Measurements from ENCODE around the gene KCNQ5.
A peak's percentile ranks its signal among the peaks of the same experiment; 100 is the strongest.

The KCNQ5 gene

DNA sequence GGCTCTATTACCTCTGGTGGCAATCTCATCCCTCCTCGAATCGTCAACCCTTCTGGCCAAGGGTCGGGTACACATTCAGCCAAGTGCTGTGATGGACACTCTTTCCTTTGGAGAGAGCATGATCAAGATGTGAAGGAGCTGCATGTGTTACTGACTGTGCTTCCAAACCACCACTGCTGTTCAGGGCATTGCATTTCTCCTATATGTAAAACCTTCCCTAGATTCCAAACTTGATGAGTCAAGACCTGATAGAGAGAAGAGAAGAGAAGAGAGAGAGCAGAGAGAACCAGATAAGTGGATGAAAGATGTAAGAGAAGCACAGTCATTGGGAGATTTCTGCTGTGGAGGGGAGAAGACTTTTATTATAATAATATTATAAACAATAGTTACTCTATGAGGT lies 162.2 kb downstream of the KCNQ5 start:
- H3K9ac ChIP-seq (ENCODE audit: low read depth, low read length): no peak overlapping the region
- no peak overlapping the region for H3K4me3 ChIP-seq (ENCODE audit: low read length)
- no peak overlapping the region for H3K4me2 ChIP-seq (ENCODE audit: low read length)
- H3K9me3 ChIP-seq (replicated peaks; ENCODE audit: low read length): no peaks in the 10 kb centered on the region
- H3K4me1 ChIP-seq (ENCODE audit: control insufficient read depth, insufficient read depth, low read length): peaks cover 13% of the 10 kb centered on the region
- H3K36me3 ChIP-seq (ENCODE audit: insufficient read depth, low read length): no peaks in the 10 kb centered on the region
- no peaks in the 10 kb centered on the region for H3K27me3 ChIP-seq (ENCODE audit: control insufficient read depth, insufficient read depth, low read length)

DNA sequence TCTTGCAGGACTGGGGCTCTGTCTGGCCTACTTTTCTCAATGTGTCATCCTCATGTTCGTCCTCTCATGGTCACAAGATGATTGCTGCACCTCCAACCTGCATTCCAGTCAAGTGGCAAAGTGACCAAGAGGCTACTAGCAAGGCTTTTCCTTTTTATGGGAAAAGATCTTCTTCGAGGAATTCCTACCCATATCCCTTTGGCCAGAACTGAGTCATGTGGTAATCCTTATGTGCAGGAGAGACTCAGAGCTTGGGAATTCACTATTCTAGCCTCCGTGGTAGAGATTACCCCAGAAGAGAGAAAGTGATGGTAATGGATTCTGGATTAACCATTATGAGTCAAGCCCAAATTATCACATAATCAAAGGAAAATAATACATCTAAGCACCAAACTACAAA lies 162.7 kb downstream of the KCNQ5 start:
- no peaks in the 10 kb centered on the region for H3K36me3 ChIP-seq (ENCODE audit: insufficient read depth, low read length)
- no peak overlapping the region for H3K9ac ChIP-seq (ENCODE audit: low read depth, low read length)
- H3K4me3 ChIP-seq (ENCODE audit: low read length): no peak overlapping the region
- H3K4me2 ChIP-seq (ENCODE audit: low read length): no peak overlapping the region
- H3K27me3 ChIP-seq (ENCODE audit: control insufficient read depth, insufficient read depth, low read length): no peaks in the 10 kb centered on the region
- no peaks in the 10 kb centered on the region for H3K9me3 ChIP-seq (replicated peaks; ENCODE audit: low read length)
- H3K4me1 ChIP-seq (ENCODE audit: control insufficient read depth, insufficient read depth, low read length): peaks cover 13% of the 10 kb centered on the region

DNA sequence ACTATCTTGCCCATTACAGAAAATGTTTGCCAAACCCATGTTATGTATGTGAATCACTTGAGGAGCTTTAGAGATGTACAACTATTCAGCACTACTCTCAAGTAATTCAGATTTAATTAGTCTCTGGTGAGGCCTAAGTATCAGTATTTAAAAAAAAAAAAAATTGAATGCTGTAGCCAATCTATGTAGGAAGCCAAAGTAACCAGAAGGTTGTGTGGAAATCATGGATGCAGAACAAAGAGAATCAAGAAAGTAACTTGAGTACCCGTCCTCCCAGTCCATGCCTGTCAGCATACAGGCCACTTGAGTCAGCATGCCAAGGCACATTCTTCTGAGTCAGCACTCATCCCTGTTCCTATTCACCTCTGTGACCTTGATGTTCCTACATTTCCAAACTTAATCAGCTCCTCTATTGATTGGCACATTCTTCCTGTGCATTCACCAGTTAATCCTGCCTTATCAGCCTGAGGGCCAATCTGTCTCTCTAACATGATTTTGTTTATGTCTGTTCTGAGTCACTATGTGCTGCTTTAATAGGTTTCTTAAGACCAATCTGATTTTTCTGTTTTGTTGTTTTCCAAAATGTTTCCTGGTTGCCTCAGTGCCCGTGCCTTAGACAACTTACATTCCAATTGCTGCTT lies 165.6 kb downstream of the KCNQ5 start:
- no peaks in the 10 kb centered on the region for H3K36me3 ChIP-seq (ENCODE audit: insufficient read depth, low read length)
- H3K27me3 ChIP-seq (ENCODE audit: control insufficient read depth, insufficient read depth, low read length): no peaks in the 10 kb centered on the region
- H3K4me1 ChIP-seq (ENCODE audit: control insufficient read depth, insufficient read depth, low read length): peaks cover 13% of the 10 kb centered on the region
- H3K4me2 ChIP-seq (ENCODE audit: low read length): peak overlapping the region; percentile 5
- H3K9ac ChIP-seq (ENCODE audit: low read depth, low read length): no peak overlapping the region
- H3K9me3 ChIP-seq (replicated peaks; ENCODE audit: low read length): no peaks in the 10 kb centered on the region
- no peak overlapping the region for H3K4me3 ChIP-seq (ENCODE audit: low read length)

DNA sequence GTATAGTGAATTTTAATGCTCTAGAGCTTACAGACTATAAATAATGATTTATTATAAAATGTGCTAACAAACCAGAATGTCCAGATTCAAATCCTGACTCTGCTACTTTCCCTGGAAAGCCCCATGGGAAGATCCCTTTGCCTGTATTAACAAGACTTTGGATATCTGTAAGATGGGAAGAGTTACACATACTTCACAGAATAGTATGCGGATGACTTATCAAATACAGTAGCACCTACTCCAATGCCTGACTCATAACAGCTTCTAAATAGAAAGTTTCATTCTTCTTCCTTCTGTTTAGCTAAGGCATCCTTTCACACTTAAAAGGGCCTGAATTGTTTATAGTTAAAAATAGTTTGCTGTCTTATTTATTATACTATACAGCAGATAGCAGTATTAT lies 166.3 kb downstream of the KCNQ5 start:
- Histone ChIP-seq H3K4me2 (ENCODE audit: low read length) (peak overlapping the region; percentile 5), H3K9me3 (replicated peaks; ENCODE audit: low read length) (no peaks in the 10 kb centered on the region), H3K4me3 (ENCODE audit: low read length) (no peak overlapping the region), H3K9ac (ENCODE audit: low read depth, low read length) (no peak overlapping the region), H3K36me3 (ENCODE audit: insufficient read depth, low read length) (no peaks in the 10 kb centered on the region), H3K4me1 (ENCODE audit: control insufficient read depth, insufficient read depth, low read length) (peaks cover 13% of the 10 kb centered on the region), H3K27me3 (ENCODE audit: control insufficient read depth, insufficient read depth, low read length) (no peaks in the 10 kb centered on the region)

DNA sequence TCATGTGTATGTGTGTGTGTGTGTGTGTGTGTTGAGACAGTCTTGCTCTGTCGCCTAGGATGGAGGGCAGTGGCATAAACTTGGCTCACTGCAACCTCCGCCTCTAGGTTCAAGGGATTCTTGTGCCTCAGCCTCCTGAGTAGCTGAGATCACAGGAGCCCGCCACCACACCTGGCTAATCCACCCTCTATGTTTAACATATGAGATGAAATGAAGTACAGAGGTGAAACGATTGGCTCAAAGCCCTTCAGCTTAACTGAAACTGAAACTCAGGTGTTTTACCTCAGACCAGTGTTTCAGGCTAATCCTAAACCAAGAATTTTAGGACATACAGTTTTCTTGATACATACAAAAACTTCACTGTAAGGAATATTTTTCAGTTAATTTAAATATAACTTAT lies 167.3 kb downstream of the KCNQ5 start:
- Histone ChIP-seq H3K27me3 (ENCODE audit: control insufficient read depth, insufficient read depth, low read length) (no peaks in the 10 kb centered on the region), H3K36me3 (ENCODE audit: insufficient read depth, low read length) (no peaks in the 10 kb centered on the region), H3K9ac (ENCODE audit: low read depth, low read length) (no peak overlapping the region), H3K9me3 (replicated peaks; ENCODE audit: low read length) (no peaks in the 10 kb centered on the region), H3K4me3 (ENCODE audit: low read length) (no peak overlapping the region), H3K4me1 (ENCODE audit: control insufficient read depth, insufficient read depth, low read length) (peaks cover 13% of the 10 kb centered on the region), H3K4me2 (ENCODE audit: low read length) (no peak overlapping the region)

DNA sequence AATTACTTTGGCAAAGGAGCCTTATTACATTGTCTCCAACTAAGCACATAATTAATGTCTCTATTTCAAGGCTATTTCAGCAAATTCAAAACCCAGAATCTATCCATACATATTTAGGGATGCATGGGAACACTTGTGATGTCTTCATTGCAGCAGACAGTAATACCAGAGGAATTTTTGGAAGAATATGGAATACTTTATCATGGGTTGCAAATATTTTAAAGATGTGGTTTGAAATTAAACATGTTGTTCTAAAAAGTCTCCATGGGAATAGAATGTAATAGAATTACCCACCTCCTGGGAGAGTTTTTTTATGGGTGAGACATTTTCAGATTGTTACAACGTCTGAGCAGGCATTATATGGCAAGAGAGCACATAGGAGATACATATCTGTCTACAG lies 170.8 kb downstream of the KCNQ5 start:
- Histone ChIP-seq H3K36me3 (ENCODE audit: insufficient read depth, low read length) (no peaks in the 10 kb centered on the region), H3K9ac (ENCODE audit: low read depth, low read length) (no peak overlapping the region), H3K4me2 (ENCODE audit: low read length) (no peak overlapping the region), H3K9me3 (replicated peaks; ENCODE audit: low read length) (no peaks in the 10 kb centered on the region), H3K4me1 (ENCODE audit: control insufficient read depth, insufficient read depth, low read length) (peaks cover 6% of the 10 kb centered on the region), H3K4me3 (ENCODE audit: low read length) (no peak overlapping the region), H3K27me3 (ENCODE audit: control insufficient read depth, insufficient read depth, low read length) (no peaks in the 10 kb centered on the region)

DNA sequence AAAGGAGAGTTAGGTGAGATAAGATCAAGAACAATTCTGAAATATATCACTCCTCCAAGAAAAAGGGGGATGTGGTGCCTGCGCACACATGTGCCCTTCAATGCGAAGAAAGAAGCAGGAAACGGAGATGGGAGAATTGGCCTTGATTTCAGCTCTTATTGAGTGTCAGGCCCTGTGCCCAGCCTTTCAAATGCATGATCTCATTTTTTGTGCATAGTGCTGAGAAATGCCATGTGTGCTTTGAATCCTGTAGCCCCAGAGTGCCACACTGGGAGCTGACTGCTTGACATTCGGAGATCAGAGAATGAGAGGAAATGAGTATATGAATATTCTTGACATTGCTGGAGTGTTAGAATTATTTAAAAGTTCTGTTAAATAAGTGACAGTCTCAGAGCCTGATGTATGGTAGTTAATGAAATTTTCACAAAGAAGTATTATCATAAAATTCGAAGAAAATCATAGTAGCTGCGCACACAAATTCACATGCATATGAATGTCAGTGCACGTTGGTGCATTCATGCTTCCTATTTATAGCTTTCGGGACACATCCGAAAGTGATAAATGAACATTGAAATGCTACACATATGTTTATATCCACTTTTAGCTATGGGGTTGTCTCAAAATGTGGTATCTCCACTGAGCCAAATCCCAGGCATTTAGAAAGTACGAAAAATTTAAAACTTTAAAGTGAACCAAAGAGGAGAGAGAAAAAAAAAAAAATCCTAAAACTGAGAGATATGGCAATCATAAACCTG lies 172.0 kb downstream of the KCNQ5 start:
- Histone ChIP-seq H3K4me1 (ENCODE audit: control insufficient read depth, insufficient read depth, low read length) (peaks cover 7% of the 10 kb centered on the region), H3K27me3 (ENCODE audit: control insufficient read depth, insufficient read depth, low read length) (no peaks in the 10 kb centered on the region), H3K36me3 (ENCODE audit: insufficient read depth, low read length) (no peaks in the 10 kb centered on the region), H3K4me3 (ENCODE audit: low read length) (no peak overlapping the region), H3K9me3 (replicated peaks; ENCODE audit: low read length) (no peaks in the 10 kb centered on the region), H3K9ac (ENCODE audit: low read depth, low read length) (no peak overlapping the region), H3K4me2 (ENCODE audit: low read length) (no peak overlapping the region)

DNA sequence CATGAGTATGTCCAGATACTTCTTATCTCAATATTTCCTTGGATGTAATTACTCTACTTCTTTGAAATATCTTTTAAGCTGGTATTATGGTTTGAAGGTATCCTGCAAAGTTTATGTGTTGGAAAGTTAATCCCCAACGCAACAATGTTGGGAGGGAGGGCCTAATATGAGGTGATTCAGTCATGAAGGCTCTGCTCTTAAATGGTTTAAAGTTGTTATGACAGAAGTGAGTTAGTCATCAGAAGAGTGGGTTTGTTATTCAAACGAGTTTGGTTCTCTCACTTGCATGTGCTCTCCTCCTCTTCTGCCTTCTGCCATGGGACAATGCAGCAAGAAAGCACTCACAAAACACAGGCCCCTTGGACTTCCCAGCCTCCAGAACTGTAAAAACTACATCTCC lies 176.3 kb downstream of the KCNQ5 start:
- Histone ChIP-seq H3K36me3 (ENCODE audit: insufficient read depth, low read length) (no peaks in the 10 kb centered on the region), H3K4me2 (ENCODE audit: low read length) (no peak overlapping the region), H3K4me1 (ENCODE audit: control insufficient read depth, insufficient read depth, low read length) (peaks cover 7% of the 10 kb centered on the region), H3K27me3 (ENCODE audit: control insufficient read depth, insufficient read depth, low read length) (no peaks in the 10 kb centered on the region), H3K4me3 (ENCODE audit: low read length) (no peak overlapping the region), H3K9ac (ENCODE audit: low read depth, low read length) (no peak overlapping the region), H3K9me3 (replicated peaks; ENCODE audit: low read length) (no peaks in the 10 kb centered on the region)

DNA sequence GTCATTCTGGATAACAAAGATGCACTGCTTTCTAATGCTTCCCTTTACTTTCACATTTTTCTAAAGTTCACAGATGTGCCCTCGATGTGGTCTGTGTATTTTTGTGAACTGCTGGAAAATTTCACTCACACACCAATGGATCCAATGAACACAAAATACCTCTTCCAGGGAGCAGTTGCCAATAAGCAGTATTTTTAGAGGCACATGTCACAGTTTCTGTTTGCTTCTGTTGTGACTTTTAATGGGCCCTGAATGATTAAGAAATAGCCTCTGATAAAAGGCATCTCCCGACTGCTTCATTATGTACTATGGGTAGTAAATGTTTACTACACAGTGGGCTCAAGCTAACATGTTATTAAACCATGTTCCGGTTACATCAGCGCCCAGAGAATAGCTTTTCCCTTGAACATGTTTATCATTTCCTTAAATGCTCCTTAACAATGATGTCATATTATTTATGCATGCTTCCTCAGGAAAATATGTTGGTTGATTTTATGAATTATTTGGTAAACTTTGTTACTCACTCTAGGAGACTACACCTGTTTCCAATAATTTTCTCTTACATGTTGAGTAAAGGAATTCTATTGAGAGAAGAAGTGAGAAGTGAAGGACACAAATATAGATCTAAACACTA lies 188.0 kb downstream of the KCNQ5 start:
- Histone ChIP-seq H3K27me3 (ENCODE audit: control insufficient read depth, insufficient read depth, low read length) (no peaks in the 10 kb centered on the region), H3K4me3 (ENCODE audit: low read length) (no peak overlapping the region), H3K36me3 (ENCODE audit: insufficient read depth, low read length) (no peaks in the 10 kb centered on the region), H3K9me3 (replicated peaks; ENCODE audit: low read length) (no peaks in the 10 kb centered on the region), H3K4me2 (ENCODE audit: low read length) (no peak overlapping the region), H3K9ac (ENCODE audit: low read depth, low read length) (no peak overlapping the region), H3K4me1 (ENCODE audit: control insufficient read depth, insufficient read depth, low read length) (peaks cover 26% of the 10 kb centered on the region)

DNA sequence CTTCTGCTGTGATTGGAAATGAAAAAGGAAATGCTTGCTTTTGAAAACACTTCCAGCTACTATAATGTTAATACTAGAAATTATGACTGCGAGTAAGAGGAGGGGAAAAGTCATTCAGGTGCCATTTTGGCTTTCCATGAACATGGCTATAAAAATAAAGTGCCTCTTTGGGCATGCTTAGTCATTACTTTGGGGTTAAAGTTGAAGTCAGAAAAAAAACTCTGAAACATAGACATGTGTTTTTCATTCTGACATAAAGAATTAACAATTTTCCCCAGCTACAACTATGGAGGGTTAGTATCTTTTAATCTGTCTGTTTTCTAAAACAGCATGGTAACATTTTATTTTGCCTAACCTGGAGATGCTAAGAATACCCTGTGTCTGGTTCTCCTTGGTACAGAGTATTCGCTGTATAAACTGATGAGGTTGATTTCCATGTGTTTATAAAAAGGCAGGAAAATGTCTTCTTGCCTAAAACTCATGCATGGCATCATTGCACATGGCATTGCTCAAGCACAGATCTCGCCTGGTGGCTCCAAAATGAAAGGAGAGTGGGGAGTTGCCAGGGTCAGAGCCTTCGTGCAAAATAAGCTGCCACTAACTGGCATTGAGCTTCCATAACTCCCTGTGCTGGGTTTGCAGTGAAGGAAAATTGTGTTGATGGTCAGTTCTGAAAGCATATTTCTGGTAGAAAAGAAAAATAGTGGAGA lies 188.9 kb downstream of the KCNQ5 start:
- Histone ChIP-seq H3K27me3 (ENCODE audit: control insufficient read depth, insufficient read depth, low read length) (no peaks in the 10 kb centered on the region), H3K4me2 (ENCODE audit: low read length) (no peak overlapping the region), H3K9ac (ENCODE audit: low read depth, low read length) (no peak overlapping the region), H3K4me3 (ENCODE audit: low read length) (no peak overlapping the region), H3K9me3 (replicated peaks; ENCODE audit: low read length) (no peaks in the 10 kb centered on the region), H3K4me1 (ENCODE audit: control insufficient read depth, insufficient read depth, low read length) (peaks cover 26% of the 10 kb centered on the region), H3K36me3 (ENCODE audit: insufficient read depth, low read length) (no peaks in the 10 kb centered on the region)

DNA sequence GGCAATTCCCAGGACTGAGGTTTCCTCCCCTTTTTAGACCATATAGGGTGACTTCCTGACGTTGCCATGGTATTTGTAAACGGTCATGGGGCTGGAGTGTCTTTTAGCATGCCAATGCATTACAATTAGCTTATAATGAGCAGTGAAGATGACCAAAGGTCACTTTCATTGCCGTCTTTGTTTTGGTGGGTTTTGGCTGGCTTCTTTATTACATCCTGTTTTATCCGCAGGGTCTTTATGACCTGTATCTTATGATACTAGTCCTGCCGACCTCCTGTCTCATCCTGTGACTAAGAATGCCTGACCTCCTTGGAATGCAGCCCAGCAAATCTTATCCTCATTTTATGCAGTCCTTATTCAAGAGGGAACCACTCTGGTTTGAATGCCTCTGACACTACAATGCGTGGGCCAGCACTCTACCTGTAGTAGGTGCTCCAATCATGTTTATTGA lies 190.1 kb downstream of the KCNQ5 start:
- Histone ChIP-seq H3K4me2 (ENCODE audit: low read length) (peak overlapping the region; percentile 16), H3K4me3 (ENCODE audit: low read length) (no peak overlapping the region), H3K4me1 (ENCODE audit: control insufficient read depth, insufficient read depth, low read length) (peaks cover 26% of the 10 kb centered on the region), H3K9ac (ENCODE audit: low read depth, low read length) (no peak overlapping the region), H3K27me3 (ENCODE audit: control insufficient read depth, insufficient read depth, low read length) (no peaks in the 10 kb centered on the region), H3K36me3 (ENCODE audit: insufficient read depth, low read length) (no peaks in the 10 kb centered on the region), H3K9me3 (replicated peaks; ENCODE audit: low read length) (no peaks in the 10 kb centered on the region)
